ENCODE data around the gene TTF2. TPM values are rescaled to one million over a fixed set of nuclear protein-coding genes. Genes with fewer than 3 reads are reported as not detected.

The TTF2 gene
- total and polyA plus RNA-seq, 2 experiments from 2014 or later = 84.7 to 85.4 TPM

- Histone ChIP-seq H3K36me3 (ENCODE audit: insufficient read depth) (no peaks in the 10 kb centered on the region), H2AFZ (no peak overlapping the region), H3K27me3 (ENCODE audit: insufficient read depth) (no peaks in the 10 kb centered on the region), H3K27ac (ENCODE audit: low read depth) (no peak overlapping the region), H3F3A (replicated peaks; ENCODE audit: low read depth) (no peaks in the 10 kb centered on the region), H3K4me2 (0 out of 2 replicates have a peak overlapping the region, but pooled peaks have one; percentile 15), H3K4me3 (no peak overlapping the region), H4K20me1 (replicated peaks; ENCODE audit: insufficient read depth) (no peaks in the 10 kb centered on the region), H3K79me2 (replicated peaks; ENCODE audit: insufficient read depth) (no peaks in the 10 kb centered on the region), H3K4me1 (ENCODE audit: insufficient read depth) (no peaks in the 10 kb centered on the region), H3K9me2 (ENCODE audit: insufficient read depth) (no peaks in the 10 kb centered on the region)
- Mint-ChIP-seq H3K27me3 (ENCODE audit: insufficient read depth, low read depth, poor library complexity) (no peaks in the 10 kb centered on the region), H3K4me3 (no peak overlapping the region), H3K27ac (no peak overlapping the region), H3K4me1 (peaks cover 16% of the 10 kb centered on the region), H3K9me3 (no peaks in the 10 kb centered on the region; the same call in 2 of the 3 replicates), H3K36me3 (ENCODE audit: low read depth) (no peaks in the 10 kb centered on the region)
- TF ChIP-seq EZH2phosphoT487 (IDR thresholded peaks at IDR 0.05; ENCODE audit: unreplicated experiment) = no peak
- TF ChIP-seq CREB1 (CRISPR knock-in tag; IDR thresholded peaks at IDR 0.05; ENCODE audit: low read depth) = no peak
- TF ChIP-seq ZNF462 (CRISPR knock-in tag; IDR thresholded peaks at IDR 0.05) = no peak
- TF ChIP-seq NANOG (IDR thresholded peaks at IDR 0.05; ENCODE audit: borderline replicate concordance) = no peak
- no peak for TF ChIP-seq REST (IDR thresholded peaks at IDR 0.05; ENCODE audit: unreplicated experiment)
- DNase-seq (ENCODE audit: low spot score) (no peak), ATAC-seq (peak; percentile 33)
These were observed 25.3 kb upstream of the TTF2 start for GRCh38 chr1:117034791-117035290.
